Esophagus (tissue), 2 donors: ENCODE results near the gene FAM78A. TPM values are rescaled to one million over a fixed set of nuclear protein-coding genes. Genes with fewer than 3 reads are reported as not detected.
"Not testable (repeated sequence)": the region's sequence is repeated elsewhere in the genome, so short reads cannot be mapped to it uniquely, and the experiment has no call there.

Experiments
- H3K27ac ChIP-seq, 2 donors: one replicate each; pipeline ENCODE4 v1.5.1; 2013; ENCODE audit warnings: low read depth in 2 of 2, mild to moderate bottlenecking in 2 of 2, inconsistent platforms in 1 of 2, low read length in 1 of 2, moderate library complexity in 1 of 2
- H3K27me3 ChIP-seq, 2 donors: one replicate each; pipeline ENCODE4 v1.6.1; 2013; ENCODE audit warnings: low read length in 2 of 2, control low read depth in 1 of 2, mild to moderate bottlenecking in 1 of 2; ENCODE audit not compliant: insufficient read depth in 2 of 2, control insufficient read depth in 1 of 2
- H3K36me3 ChIP-seq, 2 donors: one replicate each; pipeline ENCODE4 v1.6.1; 2013; ENCODE audit warnings: low read length in 1 of 2; ENCODE audit not compliant: control insufficient read depth in 2 of 2, insufficient read depth in 2 of 2
- H3K4me1 ChIP-seq, 2 donors: one replicate each; pipeline ENCODE4 v1.6.1; 2013; ENCODE audit warnings: low read length in 1 of 2; ENCODE audit not compliant: control insufficient read depth in 2 of 2, insufficient read depth in 2 of 2
- H3K4me3 ChIP-seq, 2 donors: one replicate each; pipeline ENCODE4 v1.5.1; 2013; ENCODE audit warnings: low read length in 2 of 2, mild to moderate bottlenecking in 2 of 2, low read depth in 1 of 2, moderate library complexity in 1 of 2
- H3K9me3 ChIP-seq, 2 donors: one replicate each; pipeline ENCODE4 v1.6.1; 2013; ENCODE audit warnings: mild to moderate bottlenecking in 2 of 2, low read depth in 1 of 2, low read length in 1 of 2, moderate library complexity in 1 of 2; ENCODE audit not compliant: control insufficient read depth in 2 of 2, insufficient read depth in 1 of 2
- WGBS, 2 donors: extraction: QIAGEN DNeasy Blood & Tissue Kit; methylation state at CpG; one replicate each; pipeline ENCODE4 v1.1.7; 2013; 5-methylcytosine and 5-hydroxymethylcytosine counted together
- polyA plus RNA-seq, 2 donors: library from polyadenylated mRNA; stranded (reverse); fragments of 200-250 nt; gene quantifications; one replicate each; pipeline ENCODE4 v1.2.3, GENCODE V29; 2013
- donor health status: healthy with polysubstance abuse.
- donor health status: Bipolar disorder and iron deficiency.

The FAM78A gene
- polyA plus RNA-seq, 2 donors = 0.62 to 0.86 TPM

- no peaks in the 10 kb centered on the region for H3K9me3 ChIP-seq
- no peaks in the 10 kb centered on the region for H3K36me3 ChIP-seq
- H3K27ac ChIP-seq = peak overlapping the region in 1 of 2 donors; percentile 52
- peak overlapping the region; percentile 56 to 72 for H3K4me3 ChIP-seq
- no peaks in the 10 kb centered on the region for H3K4me1 ChIP-seq
- H3K27me3 ChIP-seq = no peaks in the 10 kb centered on the region
- WGBS, 2 donors = 1% methylated on average over 16 to 60 of the region's 60 CpGs
Measured at GRCh38 chr9:131276891-131277286, 579 bp upstream of the FAM78A start.

- peak overlapping the region; percentile 22 to 52 for H3K27ac ChIP-seq
- 68% methylated on average over 29 of the region's 29 CpGs for WGBS, 2 donors
- H3K4me1 ChIP-seq = no peaks in the 10 kb centered on the region
- no peaks in the 10 kb centered on the region for H3K27me3 ChIP-seq
- H3K9me3 ChIP-seq = no peaks in the 10 kb centered on the region
- no peaks in the 10 kb centered on the region for H3K36me3 ChIP-seq
- peak overlapping the region; percentile 56 to 72 for H3K4me3 ChIP-seq
Measured at GRCh38 chr9:131275332-131276093, 797 bp downstream of the FAM78A start.

GRCh38 chr9:131274674-131275331, 1.5 kb downstream of the FAM78A start:
- Histone ChIP-seq H3K27me3 (no peaks in the 10 kb centered on the region), H3K4me3 (peak overlapping the region; percentile 56 to 72), H3K36me3 (no peaks in the 10 kb centered on the region), H3K27ac (peak overlapping the region; percentile 22 to 52), H3K4me1 (no peaks in the 10 kb centered on the region), H3K9me3 (no peaks in the 10 kb centered on the region)
- whole genome bisulfite sequencing, 2 donors = 75% methylated on average over 18 of the region's 18 CpGs

GRCh38 chr9:131273856-131274673, 2.2 kb downstream of the FAM78A start:
- H3K27ac ChIP-seq = peak overlapping the region; percentile 37 to 56
- no peaks in the 10 kb centered on the region for H3K9me3 ChIP-seq
- peak overlapping the region; percentile 29 to 56 for H3K4me3 ChIP-seq
- 66 to 68% methylated on average over 13 of the region's 13 CpGs for WGBS, 2 donors
- H3K27me3 ChIP-seq = no peaks in the 10 kb centered on the region
- H3K36me3 ChIP-seq = no peaks in the 10 kb centered on the region
- H3K4me1 ChIP-seq = no peaks in the 10 kb centered on the region

GRCh38 chr9:131273146-131273855, 3.0 kb downstream of the FAM78A start:
- H3K4me1 ChIP-seq = no peaks in the 10 kb centered on the region
- H3K27ac ChIP-seq = peak overlapping the region; percentile 56 to 64
- H3K4me3 ChIP-seq = peak overlapping the region; percentile 29 to 50
- no peaks in the 10 kb centered on the region for H3K27me3 ChIP-seq
- no peaks in the 10 kb centered on the region for H3K9me3 ChIP-seq
- 75 to 77% methylated on average over 22 of the region's 22 CpGs for WGBS, 2 donors
- H3K36me3 ChIP-seq = no peaks in the 10 kb centered on the region

GRCh38 chr9:131272212-131272611, 4.1 kb downstream of the FAM78A start:
- WGBS, 2 donors = 79 to 85% methylated on average over 3 of the region's 3 CpGs
- Histone ChIP-seq H3K27ac (peak overlapping the region in 1 of 2 donors; percentile 26), H3K36me3 (no peaks in the 10 kb centered on the region), H3K27me3 (no peaks in the 10 kb centered on the region), H3K9me3 (no peaks in the 10 kb centered on the region), H3K4me1 (no peaks in the 10 kb centered on the region), H3K4me3 (no peak overlapping the region)

GRCh38 chr9:131271506-131271931, 4.8 kb downstream of the FAM78A start:
- H3K4me3 ChIP-seq = no peak overlapping the region
- 66 to 77% methylated on average over 6 of the region's 6 CpGs for WGBS, 2 donors
- H3K27me3 ChIP-seq = no peaks in the 10 kb centered on the region
- no peaks in the 10 kb centered on the region for H3K4me1 ChIP-seq
- H3K27ac ChIP-seq = peak overlapping the region; percentile 30 to 61
- H3K9me3 ChIP-seq = no peaks in the 10 kb centered on the region
- H3K36me3 ChIP-seq = no peaks in the 10 kb centered on the region

- H3K27me3 ChIP-seq, H3K4me1 ChIP-seq, H3K9me3 ChIP-seq, H3K36me3 ChIP-seq, H3K4me3 ChIP-seq: not testable (repeated sequence)
- WGBS, 2 donors = 81 to 88% methylated on average over 1 of the region's 1 CpG
- H3K27ac ChIP-seq = peak overlapping the region; percentile 4 to 63
Measured at GRCh38 chr9:131271016-131271273, 5.4 kb downstream of the FAM78A start.
